HG02852 (cell line): ENCODE data around the gene UBE2H.

ENCODE experiments used
- ATAC-seq: cut with Tn5 transposase; IDR thresholded peaks from one replicate; pipeline ENCODE4 v1.9.1; 2021; ENCODE audit warnings: mild to moderate bottlenecking, moderate library complexity; ENCODE audit not compliant: unreplicated experiment

UBE2H gene

GRCh38 chr7:129790136-129790535, 162.6 kb downstream of the UBE2H start:
- ATAC-seq, result no peak

- ATAC-seq, result no peak
Observed at GRCh38 chr7:129789652-129790051, 163.1 kb downstream of the UBE2H start.

- no peak for ATAC-seq
Observed at GRCh38 chr7:129789000-129789399, 163.8 kb downstream of the UBE2H start.

GRCh38 chr7:129786825-129787563, 165.8 kb downstream of the UBE2H start:
- ATAC-seq, result no peak

- ATAC-seq, result no peak
Observed at GRCh38 chr7:129785685-129786514, 166.9 kb downstream of the UBE2H start.

GRCh38 chr7:129784783-129785684, 167.7 kb downstream of the UBE2H start:
- no peak for ATAC-seq

GRCh38 chr7:129784437-129784782, 168.3 kb downstream of the UBE2H start:
- ATAC-seq, result no peak

GRCh38 chr7:129783584-129783919, 169.2 kb downstream of the UBE2H start:
- no peak for ATAC-seq

- ATAC-seq, result no peak
Observed at GRCh38 chr7:129782818-129783583, 169.8 kb downstream of the UBE2H start.

GRCh38 chr7:129781928-129782817, 170.6 kb downstream of the UBE2H start:
- no peak for ATAC-seq

GRCh38 chr7:129780974-129781927, 171.5 kb downstream of the UBE2H start:
- ATAC-seq, result no peak
